Neuronal stem cell (in vitro differentiated cells): ENCODE measurements around the gene SLC12A4. TPM values are rescaled to one million over a fixed set of nuclear protein-coding genes. Genes with fewer than 3 reads are reported as not detected.
"Not testable (repeated sequence)": the region's sequence is repeated elsewhere in the genome, so short reads cannot be mapped to it uniquely, and the experiment has no call there.

Experiments
- DNase-seq: peaks from one replicate; pipeline ENCODE4 v3.0.0-alpha.2; 2013; ENCODE audit warnings: low spot score
- H2AFZ ChIP-seq: one replicate; pipeline ENCODE4 v1.6.1; 2013; ENCODE audit warnings: mild to moderate bottlenecking, low read length, inconsistent platforms
- H2AK5ac ChIP-seq: 2 replicates; pipeline ENCODE4 v1.6.1; 2013; ENCODE audit warnings: low read depth, mild to moderate bottlenecking, inconsistent platforms, low read length, moderate library complexity, mixed read lengths
- H2BK120ac ChIP-seq: 2 replicates; pipeline ENCODE4 v1.6.1; 2013; ENCODE audit warnings: low read depth, mild to moderate bottlenecking, inconsistent platforms, low read length, moderate library complexity, mixed read lengths
- H2BK12ac ChIP-seq: one replicate; pipeline ENCODE4 v1.6.1; 2013; ENCODE audit warnings: low read length, inconsistent platforms
- H2BK15ac ChIP-seq: 2 replicates; pipeline ENCODE4 v1.6.1; 2013; ENCODE audit warnings: mild to moderate bottlenecking, low read length, inconsistent platforms, mixed read lengths
- H2BK5ac ChIP-seq: one replicate; pipeline ENCODE4 v1.6.1; 2013; ENCODE audit warnings: inconsistent platforms, mild to moderate bottlenecking, low read length, moderate library complexity
- H3K14ac ChIP-seq: one replicate; pipeline ENCODE4 v1.6.1; 2013; ENCODE audit warnings: low read length, inconsistent platforms
- H3K18ac ChIP-seq: 2 replicates; pipeline ENCODE4 v1.6.1; 2013; ENCODE audit warnings: low read length, inconsistent platforms
- H3K23ac ChIP-seq: 2 replicates; pipeline ENCODE4 v1.6.1; 2013; ENCODE audit warnings: low read depth, mild to moderate bottlenecking, mixed read lengths, low read length, inconsistent platforms; ENCODE audit not compliant: poor library complexity
- H3K27ac ChIP-seq: replicated peaks from 3 replicates; pipeline ENCODE4 v1.5.1; 2013; ENCODE audit warnings: low read length, inconsistent platforms
- H3K27me3 ChIP-seq, 3 experiments: 2 replicates each; pipeline ENCODE4 v1.6.1; 2013; ENCODE audit warnings: low read length in 3 of 3, mild to moderate bottlenecking in 2 of 3, inconsistent platforms in 1 of 3, low read depth in 1 of 3, mixed read lengths in 1 of 3, moderate library complexity in 1 of 3; ENCODE audit not compliant: control insufficient read depth in 3 of 3, insufficient read depth in 3 of 3
- H3K36me3 ChIP-seq, 2 donors: replicated peaks in 1 of 2; 2 replicates each; pipeline ENCODE4 v1.6.1; 2013; ENCODE audit warnings: low read length in 2 of 2; ENCODE audit not compliant: control insufficient read depth in 2 of 2, insufficient read depth in 2 of 2
- H3K4ac ChIP-seq: 2 replicates; pipeline ENCODE4 v1.6.1; 2013; ENCODE audit warnings: inconsistent platforms, mild to moderate bottlenecking, low read length, moderate library complexity
- H3K4me1 ChIP-seq, 2 donors: 1 replicate in 1 of 2; 2 replicates in 1 of 2; pipeline ENCODE4 v1.6.1; 2013; ENCODE audit warnings: low read length in 2 of 2, low read depth in 1 of 2; ENCODE audit not compliant: control insufficient read depth in 2 of 2, insufficient read depth in 1 of 2
- H3K4me2 ChIP-seq: one replicate; pipeline ENCODE4 v1.6.1; 2013; ENCODE audit warnings: mild to moderate bottlenecking, low read length, inconsistent platforms; ENCODE audit not compliant: insufficient read depth, poor library complexity, severe bottlenecking
- H3K4me3 ChIP-seq, 2 donors: 2 replicates each; pipeline ENCODE4 v1.5.1; 2013; ENCODE audit warnings: low read length in 2 of 2, mild to moderate bottlenecking in 2 of 2, inconsistent platforms in 1 of 2, moderate library complexity in 1 of 2
- H3K79me1 ChIP-seq: one replicate; pipeline ENCODE4 v1.6.1; 2013; ENCODE audit warnings: low read depth, mild to moderate bottlenecking, inconsistent platforms, low read length, moderate library complexity
- H3K9ac ChIP-seq: one replicate; pipeline ENCODE4 v1.6.1; 2013; ENCODE audit warnings: mild to moderate bottlenecking, low read depth, low read length, inconsistent platforms; ENCODE audit not compliant: poor library complexity
- H3K9me3 ChIP-seq, 2 donors: replicated peaks in 1 of 2; 2 replicates each; pipeline versions ENCODE3 to v1.6.1; 2013; ENCODE audit warnings: low read length in 2 of 2, mild to moderate bottlenecking in 2 of 2, inconsistent platforms in 1 of 2, low read depth in 1 of 2, mixed read lengths in 1 of 2, moderate library complexity in 1 of 2; ENCODE audit not compliant: control insufficient read depth in 2 of 2, insufficient read depth in 1 of 2
- H4K8ac ChIP-seq: one replicate; pipeline ENCODE4 v1.6.1; 2013; ENCODE audit warnings: low read depth, mild to moderate bottlenecking, inconsistent platforms, low read length, moderate library complexity
- H4K91ac ChIP-seq: one replicate; pipeline ENCODE4 v1.6.1; 2013; ENCODE audit warnings: low read length, low read depth, mild to moderate bottlenecking, inconsistent platforms; ENCODE audit not compliant: poor library complexity
- WGBS, 2 donors: extraction: QIAGEN DNeasy Blood & Tissue Kit; methylation state at CpG; one replicate each; pipeline ENCODE4 v1.1.7; 2013; ENCODE audit warnings: missing lambda C conversion rate in 2 of 2, mixed read lengths in 1 of 2; ENCODE audit not compliant: insufficient read length in 2 of 2, insufficient replicate concordance in 1 of 2; ENCODE audit errors: extremely low coverage in 2 of 2; 5-methylcytosine and 5-hydroxymethylcytosine counted together
- polyA plus RNA-seq, 2 experiments: library from polyadenylated mRNA; stranded (reverse); fragments of 200-250 nt; gene quantifications; one replicate each; pipeline ENCODE4 v1.2.3, GENCODE V29; 2013

SLC12A4 gene
- 34.0 TPM for polyA plus RNA-seq (2013, experiment 1 of 2)
- polyA plus RNA-seq (2013, experiment 2 of 2): 32.4 TPM

DNA sequence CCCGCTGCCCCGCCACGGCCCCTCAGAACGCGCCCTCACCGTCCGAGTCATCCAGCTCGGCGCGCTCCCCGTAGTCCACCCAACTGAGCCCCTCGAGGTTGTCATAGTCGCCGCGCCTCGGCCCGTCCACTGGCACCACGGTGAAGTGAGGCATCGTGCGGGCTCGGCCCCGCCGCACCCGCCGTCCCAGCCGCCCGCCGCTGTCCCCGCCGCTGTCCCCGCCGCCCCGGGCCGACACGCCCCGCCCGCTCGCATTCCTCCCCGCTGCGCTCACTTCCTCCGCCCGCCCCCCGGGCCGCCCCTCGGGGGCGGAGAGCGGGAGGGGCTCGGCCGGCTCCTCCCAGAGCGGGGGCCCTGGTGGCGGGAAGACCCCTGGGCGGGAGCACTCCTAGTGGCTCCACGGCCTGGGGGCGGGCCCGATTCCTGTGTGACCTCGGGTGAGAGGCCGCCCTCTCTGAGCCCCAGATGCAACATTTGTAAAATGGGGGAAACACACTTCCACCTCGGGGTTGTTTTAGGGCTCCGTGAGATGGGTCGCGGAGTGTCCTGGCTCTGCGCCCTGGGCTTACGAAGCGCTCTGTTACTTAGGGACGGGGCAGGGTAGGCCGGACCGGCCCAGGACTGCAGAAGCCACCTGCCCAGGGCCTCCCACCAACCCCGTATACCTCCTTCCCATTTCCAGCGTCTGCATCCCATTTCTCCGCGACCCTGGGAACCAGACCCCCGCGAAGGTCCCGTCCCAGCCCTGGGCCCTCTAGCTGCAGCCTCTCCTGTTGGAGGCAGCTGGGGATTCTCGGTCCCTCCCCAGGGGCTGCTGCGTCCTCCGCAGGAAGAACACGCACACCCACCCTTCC lies at the start of gene SLC12A4:
TSS of gene SLC12A4 (minus strand) at position 238 of the 854 bp plus-strand sequence. CDS start at position 154, 84 bp downstream.
- Histone ChIP-seq H2BK120ac (peak within 1 kb of the TSS; percentile 96), H2BK5ac (no peak within 1 kb of the TSS), H3K14ac (peak within 1 kb of the TSS; percentile 32), H4K8ac (peak within 1 kb of the TSS; percentile 84), H3K9me3 (no peaks in the 10 kb centered on the region), H2BK15ac (peak within 1 kb of the TSS; percentile 98), H3K27ac (peak within 1 kb of the TSS; percentile 33), H3K4me3 (peak within 1 kb of the TSS; percentile 53 to 96), H3K23ac (peak within 1 kb of the TSS; percentile 94), H3K79me1 (peaks cover 11% of the 10 kb centered on the region), H2AFZ (peak within 1 kb of the TSS; percentile 90), H3K4me2 (peak within 1 kb of the TSS; percentile 74), H3K36me3 (peaks cover under 1 to 5% of the 10 kb centered on the region in 2 donors), H3K9ac (peak within 1 kb of the TSS; percentile 86), H3K4ac (peak within 1 kb of the TSS; percentile 86), H3K27me3 (no peaks in the 10 kb centered on the region), H2BK12ac (peak within 1 kb of the TSS; percentile 78), H4K91ac (peak within 1 kb of the TSS; percentile 82), H3K4me1 (peaks cover 20 to 28% of the 10 kb centered on the region in 2 donors), H2AK5ac (peak within 1 kb of the TSS; percentile 92), H3K18ac (peak within 1 kb of the TSS; percentile 97)
- peak; percentile 64 for DNase-seq
- WGBS, 2 donors: no CpG with 5 or more reads among the region's 78 CpGs

DNA sequence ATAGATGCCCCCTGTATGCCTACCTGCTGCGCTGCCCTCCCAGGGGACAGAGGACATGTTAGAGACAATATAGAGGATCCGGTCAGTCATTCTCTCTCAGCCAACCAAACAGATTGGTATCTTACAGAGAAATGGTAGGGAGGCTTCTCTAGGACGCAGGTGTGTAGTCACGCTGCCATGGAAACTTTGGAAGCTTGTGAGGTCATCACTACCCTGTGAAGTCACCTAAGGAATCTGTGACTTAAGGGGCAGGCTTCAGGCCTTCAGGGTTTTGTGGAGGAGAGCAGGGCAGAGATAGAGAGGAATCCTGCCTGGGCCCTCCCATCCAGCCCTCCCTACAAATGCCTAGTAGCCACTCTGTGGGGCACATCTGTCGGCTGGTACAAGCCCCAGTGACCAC lies 47.2 kb upstream of the SLC12A4 start, which contains the start of gene DPEP2NB:
TSS of gene DPEP2NB (minus strand) at position 231 of the 400 bp plus-strand sequence. CDS start at position 90, 141 bp downstream.
- Histone ChIP-seq H4K91ac (no peak within 1 kb of the TSS), H3K14ac (no peak within 1 kb of the TSS), H4K8ac (no peak within 1 kb of the TSS), H2BK12ac (no peak within 1 kb of the TSS), H3K27ac (no peak within 1 kb of the TSS), H2BK120ac (no peak within 1 kb of the TSS), H3K18ac (no peak within 1 kb of the TSS), H2BK5ac (no peak within 1 kb of the TSS), H3K4me2 (no peak within 1 kb of the TSS), H3K9me3 (no peaks in the 10 kb centered on the region), H3K4me3 (no peak within 1 kb of the TSS), H3K36me3 (no peaks in the 10 kb centered on the region), H2AK5ac (peak within 1 kb of the TSS; percentile 56), H3K23ac (peak within 1 kb of the TSS; percentile 65), H3K4ac (no peak within 1 kb of the TSS), H2BK15ac (no peak within 1 kb of the TSS), H3K27me3 (no peaks in the 10 kb centered on the region), H3K79me1 (no peaks in the 10 kb centered on the region), H3K9ac (no peak within 1 kb of the TSS), H2AFZ (peak within 1 kb of the TSS; percentile 64), H3K4me1 (no peaks in the 10 kb centered on the region)
- no peak for DNase-seq
- WGBS, 2 donors: no CpG with 5 or more reads among the region's 5 CpGs

DNA sequence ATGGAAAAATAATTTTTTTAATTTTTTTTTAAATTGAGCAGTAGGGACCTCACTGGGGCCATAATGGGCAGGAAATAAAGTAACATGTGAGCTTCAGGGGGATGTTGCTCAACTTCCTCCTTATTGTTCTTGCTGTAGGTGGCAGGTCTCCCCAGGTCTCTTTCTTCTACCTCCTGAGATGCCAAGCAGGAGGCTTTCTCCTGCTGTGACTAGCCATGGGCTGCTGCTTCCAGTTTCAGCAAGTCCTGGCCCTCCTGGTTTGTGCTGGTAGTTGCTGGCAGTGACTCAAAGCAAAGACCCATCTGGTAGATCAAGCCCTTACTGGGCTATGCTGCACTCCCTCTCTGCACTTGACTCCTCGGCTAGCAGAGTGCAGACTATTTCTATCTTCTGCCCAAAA lies 45.0 kb upstream of the SLC12A4 start:
- no CpG with 5 or more reads among the region's 1 CpG for WGBS, 2 donors
- Histone ChIP-seq H3K4me1 (peaks cover 0 to 3% of the 10 kb centered on the region in 2 donors), H3K27me3 (no peaks in the 10 kb centered on the region), H3K36me3 (no peaks in the 10 kb centered on the region), H3K14ac (no peak overlapping the region), H3K27ac (no peak overlapping the region), H3K9ac (no peak overlapping the region), H3K4me3 (no peak overlapping the region), H3K23ac (no peak overlapping the region), H2BK12ac (no peak overlapping the region), H2BK15ac (no peak overlapping the region), H3K4me2 (no peak overlapping the region), H3K9me3 (no peaks in the 10 kb centered on the region), H3K4ac (no peak overlapping the region), H4K91ac (no peak overlapping the region), H3K18ac (no peak overlapping the region), H2BK120ac (no peak overlapping the region), H2AFZ (peak overlapping the region; percentile 68), H2AK5ac (no peak overlapping the region), H2BK5ac (no peak overlapping the region), H4K8ac (no peak overlapping the region), H3K79me1 (no peaks in the 10 kb centered on the region)
- no peak for DNase-seq

DNA sequence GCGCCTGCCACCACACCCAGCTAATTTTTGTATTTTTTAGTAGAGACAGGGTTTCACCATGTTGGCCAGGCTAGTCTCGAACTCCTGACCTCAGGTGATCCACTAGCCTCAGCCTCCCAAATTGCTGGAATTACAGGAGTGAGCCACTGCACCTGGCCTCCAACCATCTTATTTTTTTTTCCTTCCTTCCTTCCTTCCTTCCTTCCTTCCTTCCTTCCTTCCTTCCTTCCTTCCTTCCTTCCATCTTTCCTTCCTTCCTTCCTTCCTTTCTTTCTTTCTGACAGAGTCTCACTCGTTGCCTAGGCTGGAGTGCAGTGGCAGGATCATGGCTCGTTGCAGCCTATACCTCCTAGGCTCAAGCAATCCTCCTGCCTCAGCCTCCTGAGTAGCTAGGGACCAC lies 41.4 kb upstream of the SLC12A4 start:
- no CpG with 5 or more reads among the region's 4 CpGs for WGBS, 2 donors

More for the DNA sequence above, 41.4 kb upstream of the SLC12A4 start:
- not testable (repeated sequence) for H3K36me3 ChIP-seq, H3K9me3 ChIP-seq, H3K4me2 ChIP-seq, H3K27me3 ChIP-seq, H2BK5ac ChIP-seq, H3K9ac ChIP-seq, H2BK12ac ChIP-seq, H2BK15ac ChIP-seq, H2BK120ac ChIP-seq, H4K8ac ChIP-seq, H3K4ac ChIP-seq, H3K79me1 ChIP-seq, H3K18ac ChIP-seq, DNase-seq, H2AFZ ChIP-seq, H4K91ac ChIP-seq, H3K23ac ChIP-seq, H3K27ac ChIP-seq, H3K14ac ChIP-seq, H2AK5ac ChIP-seq, H3K4me1 ChIP-seq, H3K4me3 ChIP-seq
